Measurements from ENCODE around the gene ADAM15. TPM values are rescaled to one million over a fixed set of nuclear protein-coding genes. Genes with fewer than 3 reads are reported as not detected.

Gene ADAM15
- total and polyA plus RNA-seq, 4 donors: 10.8 to 26.8 (median 17.5) TPM

DNA sequence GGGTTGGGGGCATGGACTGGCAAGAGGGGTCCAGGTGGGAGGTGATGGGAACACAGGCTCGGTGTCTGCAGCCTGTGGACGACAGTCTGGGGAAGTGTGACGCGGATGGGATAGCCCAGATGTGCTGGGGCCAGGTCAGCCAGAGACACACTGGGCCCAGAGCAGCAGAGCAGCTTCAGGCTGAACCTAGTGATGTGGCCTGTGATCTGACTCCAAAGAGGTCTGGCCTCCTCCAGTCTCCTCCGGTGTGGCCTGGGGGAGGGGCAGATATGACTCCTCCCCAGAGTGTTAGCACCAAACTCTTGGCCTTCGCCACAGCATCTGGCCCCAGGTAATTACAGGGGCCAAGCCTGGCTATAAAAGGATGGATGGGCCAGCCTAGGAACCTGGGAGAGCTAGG lies 41.0 kb downstream of the ADAM15 start:
- no peak overlapping the region for H3K27ac ChIP-seq (ENCODE audit: low read depth in 1 of 2, low read length in 2 of 2)
- DNase-seq (ENCODE audit: low spot score): no peak
- TF ChIP-seq HNF4A (conservative IDR thresholded peaks at IDR 0.05) (no peak), EGR1 (IDR thresholded peaks at IDR 0.05; ENCODE audit: low read depth in 2 of 2) (no peak), NR2F2 (IDR thresholded peaks at IDR 0.05) (no peak), HNF4G (IDR thresholded peaks at IDR 0.05) (no peak), RXRA (IDR thresholded peaks at IDR 0.05) (no peak), JUND (IDR thresholded peaks at IDR 0.05) (no peak), SP1 (IDR thresholded peaks at IDR 0.05) (no peak), GABPA (IDR thresholded peaks at IDR 0.05 in 1 of 2, conservative IDR thresholded peaks at IDR 0.05 in 1 of 2) (no peak), TAF1 (conservative IDR thresholded peaks at IDR 0.05) (no peak)
- TF ChIP-seq, protein P1, sequence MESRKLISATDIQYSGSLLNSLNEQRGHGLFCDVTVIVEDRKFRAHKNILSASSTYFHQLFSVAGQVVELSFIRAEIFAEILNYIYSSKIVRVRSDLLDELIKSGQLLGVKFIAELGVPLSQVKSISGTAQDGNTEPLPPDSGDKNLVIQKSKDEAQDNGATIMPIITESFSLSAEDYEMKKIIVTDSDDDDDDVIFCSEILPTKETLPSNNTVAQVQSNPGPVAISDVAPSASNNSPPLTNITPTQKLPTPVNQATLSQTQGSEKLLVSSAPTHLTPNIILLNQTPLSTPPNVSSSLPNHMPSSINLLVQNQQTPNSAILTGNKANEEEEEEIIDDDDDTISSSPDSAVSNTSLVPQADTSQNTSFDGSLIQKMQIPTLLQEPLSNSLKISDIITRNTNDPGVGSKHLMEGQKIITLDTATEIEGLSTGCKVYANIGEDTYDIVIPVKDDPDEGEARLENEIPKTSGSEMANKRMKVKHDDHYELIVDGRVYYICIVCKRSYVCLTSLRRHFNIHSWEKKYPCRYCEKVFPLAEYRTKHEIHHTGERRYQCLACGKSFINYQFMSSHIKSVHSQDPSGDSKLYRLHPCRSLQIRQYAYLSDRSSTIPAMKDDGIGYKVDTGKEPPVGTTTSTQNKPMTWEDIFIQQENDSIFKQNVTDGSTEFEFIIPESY (IDR thresholded peaks at IDR 0.05): no peak
- TF ChIP-seq, protein P2, sequence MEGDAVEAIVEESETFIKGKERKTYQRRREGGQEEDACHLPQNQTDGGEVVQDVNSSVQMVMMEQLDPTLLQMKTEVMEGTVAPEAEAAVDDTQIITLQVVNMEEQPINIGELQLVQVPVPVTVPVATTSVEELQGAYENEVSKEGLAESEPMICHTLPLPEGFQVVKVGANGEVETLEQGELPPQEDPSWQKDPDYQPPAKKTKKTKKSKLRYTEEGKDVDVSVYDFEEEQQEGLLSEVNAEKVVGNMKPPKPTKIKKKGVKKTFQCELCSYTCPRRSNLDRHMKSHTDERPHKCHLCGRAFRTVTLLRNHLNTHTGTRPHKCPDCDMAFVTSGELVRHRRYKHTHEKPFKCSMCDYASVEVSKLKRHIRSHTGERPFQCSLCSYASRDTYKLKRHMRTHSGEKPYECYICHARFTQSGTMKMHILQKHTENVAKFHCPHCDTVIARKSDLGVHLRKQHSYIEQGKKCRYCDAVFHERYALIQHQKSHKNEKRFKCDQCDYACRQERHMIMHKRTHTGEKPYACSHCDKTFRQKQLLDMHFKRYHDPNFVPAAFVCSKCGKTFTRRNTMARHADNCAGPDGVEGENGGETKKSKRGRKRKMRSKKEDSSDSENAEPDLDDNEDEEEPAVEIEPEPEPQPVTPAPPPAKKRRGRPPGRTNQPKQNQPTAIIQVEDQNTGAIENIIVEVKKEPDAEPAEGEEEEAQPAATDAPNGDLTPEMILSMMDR (IDR thresholded peaks at IDR 0.05; ENCODE audit: low read depth, low read length, missing input control): no peak
- TF ChIP-seq, protein P3, sequence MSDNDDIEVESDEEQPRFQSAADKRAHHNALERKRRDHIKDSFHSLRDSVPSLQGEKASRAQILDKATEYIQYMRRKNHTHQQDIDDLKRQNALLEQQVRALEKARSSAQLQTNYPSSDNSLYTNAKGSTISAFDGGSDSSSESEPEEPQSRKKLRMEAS (IDR thresholded peaks at IDR 0.05): no peak
- H3K4me3 ChIP-seq (ENCODE audit: low read depth in 1 of 3, low read length in 3 of 3): peak overlapping the region in 1 of 3 donors; percentile 47
- H3K4me1 ChIP-seq (ENCODE audit: control insufficient read depth in 4 of 4, insufficient read depth in 4 of 4, low read length in 3 of 4): peaks cover 3 to 22% (median 14%) of the 10 kb centered on the region in 4 donors
- no peaks in the 10 kb centered on the region for H3K9me3 ChIP-seq (ENCODE audit: control insufficient read depth in 4 of 4, low read length in 3 of 4)
- H3K27me3 ChIP-seq (ENCODE audit: control insufficient read depth in 4 of 4, insufficient read depth in 4 of 4, low read length in 3 of 4): no peaks in the 10 kb centered on the region
- H3K36me3 ChIP-seq (ENCODE audit: control insufficient read depth in 4 of 4, insufficient read depth in 3 of 4, low read depth in 1 of 4, low read length in 3 of 4): no peaks in the 10 kb centered on the region
- 85% methylated on average over 6 of the region's 6 CpGs for WGBS
- no peak overlapping the region for H3K9ac ChIP-seq (ENCODE audit: low read depth in 1 of 2, low read length in 2 of 2)

DNA sequence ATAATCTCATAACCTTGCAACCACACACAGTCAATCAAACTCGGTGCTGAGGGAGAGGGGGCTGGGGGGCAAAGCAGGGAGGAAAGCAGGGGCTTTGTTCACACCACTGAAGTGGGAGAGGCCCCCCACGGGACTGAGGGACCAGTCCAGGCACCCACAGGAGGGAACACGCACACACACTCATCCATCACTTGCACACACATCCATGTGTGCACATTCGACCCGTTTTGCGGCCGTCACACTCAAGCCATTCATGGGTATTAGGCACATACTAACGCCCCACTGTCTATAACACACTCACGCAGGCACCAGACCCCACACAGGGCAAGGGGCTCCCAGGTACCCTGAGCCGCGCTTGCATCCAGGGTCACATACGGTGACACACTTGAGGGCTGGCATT lies 41.5 kb downstream of the ADAM15 start:
- peaks cover 3 to 22% (median 14%) of the 10 kb centered on the region in 4 donors for H3K4me1 ChIP-seq (ENCODE audit: control insufficient read depth in 4 of 4, insufficient read depth in 4 of 4, low read length in 3 of 4)
- 88% methylated on average over 12 of the region's 12 CpGs for WGBS

More for the DNA sequence above, 41.5 kb downstream of the ADAM15 start:
- Histone ChIP-seq H3K9me3 (ENCODE audit: control insufficient read depth in 4 of 4, low read length in 3 of 4) (no peaks in the 10 kb centered on the region), H3K36me3 (ENCODE audit: control insufficient read depth in 4 of 4, insufficient read depth in 3 of 4, low read depth in 1 of 4, low read length in 3 of 4) (no peaks in the 10 kb centered on the region), H3K27me3 (ENCODE audit: control insufficient read depth in 4 of 4, insufficient read depth in 4 of 4, low read length in 3 of 4) (no peaks in the 10 kb centered on the region), H3K9ac (ENCODE audit: low read depth in 1 of 2, low read length in 2 of 2) (no peak overlapping the region), H3K4me3 (ENCODE audit: low read depth in 1 of 3, low read length in 3 of 3) (no peak overlapping the region), H3K27ac (ENCODE audit: low read depth in 1 of 2, low read length in 2 of 2) (no peak overlapping the region)
- TF ChIP-seq HNF4G (IDR thresholded peaks at IDR 0.05) (no peak), GABPA (IDR thresholded peaks at IDR 0.05 in 1 of 2, conservative IDR thresholded peaks at IDR 0.05 in 1 of 2) (no peak), NR2F2 (IDR thresholded peaks at IDR 0.05) (no peak), JUND (IDR thresholded peaks at IDR 0.05) (no peak)
- TF ChIP-seq, protein P4, sequence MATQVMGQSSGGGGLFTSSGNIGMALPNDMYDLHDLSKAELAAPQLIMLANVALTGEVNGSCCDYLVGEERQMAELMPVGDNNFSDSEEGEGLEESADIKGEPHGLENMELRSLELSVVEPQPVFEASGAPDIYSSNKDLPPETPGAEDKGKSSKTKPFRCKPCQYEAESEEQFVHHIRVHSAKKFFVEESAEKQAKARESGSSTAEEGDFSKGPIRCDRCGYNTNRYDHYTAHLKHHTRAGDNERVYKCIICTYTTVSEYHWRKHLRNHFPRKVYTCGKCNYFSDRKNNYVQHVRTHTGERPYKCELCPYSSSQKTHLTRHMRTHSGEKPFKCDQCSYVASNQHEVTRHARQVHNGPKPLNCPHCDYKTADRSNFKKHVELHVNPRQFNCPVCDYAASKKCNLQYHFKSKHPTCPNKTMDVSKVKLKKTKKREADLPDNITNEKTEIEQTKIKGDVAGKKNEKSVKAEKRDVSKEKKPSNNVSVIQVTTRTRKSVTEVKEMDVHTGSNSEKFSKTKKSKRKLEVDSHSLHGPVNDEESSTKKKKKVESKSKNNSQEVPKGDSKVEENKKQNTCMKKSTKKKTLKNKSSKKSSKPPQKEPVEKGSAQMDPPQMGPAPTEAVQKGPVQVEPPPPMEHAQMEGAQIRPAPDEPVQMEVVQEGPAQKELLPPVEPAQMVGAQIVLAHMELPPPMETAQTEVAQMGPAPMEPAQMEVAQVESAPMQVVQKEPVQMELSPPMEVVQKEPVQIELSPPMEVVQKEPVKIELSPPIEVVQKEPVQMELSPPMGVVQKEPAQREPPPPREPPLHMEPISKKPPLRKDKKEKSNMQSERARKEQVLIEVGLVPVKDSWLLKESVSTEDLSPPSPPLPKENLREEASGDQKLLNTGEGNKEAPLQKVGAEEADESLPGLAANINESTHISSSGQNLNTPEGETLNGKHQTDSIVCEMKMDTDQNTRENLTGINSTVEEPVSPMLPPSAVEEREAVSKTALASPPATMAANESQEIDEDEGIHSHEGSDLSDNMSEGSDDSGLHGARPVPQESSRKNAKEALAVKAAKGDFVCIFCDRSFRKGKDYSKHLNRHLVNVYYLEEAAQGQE (IDR thresholded peaks at IDR 0.05): no peak
- TF ChIP-seq, protein P2 (IDR thresholded peaks at IDR 0.05; ENCODE audit: low read depth, low read length, missing input control): no peak
- TF ChIP-seq, protein P3 (IDR thresholded peaks at IDR 0.05): no peak
- TF ChIP-seq, protein P5, sequence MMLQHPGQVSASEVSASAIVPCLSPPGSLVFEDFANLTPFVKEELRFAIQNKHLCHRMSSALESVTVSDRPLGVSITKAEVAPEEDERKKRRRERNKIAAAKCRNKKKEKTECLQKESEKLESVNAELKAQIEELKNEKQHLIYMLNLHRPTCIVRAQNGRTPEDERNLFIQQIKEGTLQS (IDR thresholded peaks at IDR 0.05): no peak
- no peak for DNase-seq (ENCODE audit: low spot score)
